Measurements from ENCODE around the gene DENND6B.
A peak's percentile ranks its signal among the peaks of the same experiment; 100 is the strongest.

DENND6B gene

DNA sequence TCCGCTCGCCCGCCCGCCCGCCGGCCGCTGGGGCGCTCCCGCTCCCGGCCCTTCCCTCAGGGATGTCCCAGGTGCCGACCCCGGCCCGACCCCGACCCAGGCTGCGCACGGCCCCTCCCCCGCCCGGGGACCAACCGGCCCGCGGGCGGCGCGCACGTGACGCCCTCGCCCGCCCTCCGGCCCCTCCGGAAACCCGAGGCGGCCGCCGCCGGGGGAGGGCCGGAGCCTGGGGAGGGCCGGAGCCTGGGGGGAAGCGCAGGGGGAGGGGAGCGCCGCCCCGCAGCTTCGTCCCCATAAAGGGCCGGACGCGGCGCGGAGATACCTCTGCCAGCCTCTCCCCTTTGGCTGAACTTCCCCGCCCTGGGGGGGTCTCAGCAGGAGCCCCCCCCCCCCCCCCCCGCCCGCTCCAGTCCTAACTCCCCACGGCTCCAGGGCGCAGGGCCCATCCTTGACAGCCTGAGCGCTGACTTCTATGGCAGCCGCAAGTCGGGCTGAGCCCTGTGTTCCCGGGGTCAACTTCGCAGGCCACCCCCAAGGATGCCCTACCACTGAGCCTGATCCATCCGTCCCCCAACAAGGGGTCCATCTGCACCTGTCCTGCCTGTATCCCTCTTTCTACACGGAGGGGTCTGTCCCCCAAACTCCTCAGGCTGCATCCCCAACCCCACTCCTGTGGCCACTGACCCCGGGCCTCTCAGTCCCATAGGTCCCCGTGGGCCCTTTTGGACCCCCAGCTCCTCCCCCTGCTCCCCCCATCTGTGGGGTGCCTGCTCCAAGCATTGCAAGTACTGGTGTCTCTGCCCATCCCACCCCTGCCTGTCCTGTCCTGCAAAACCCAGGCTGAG, 65.0 kb downstream of the DENND6B start, which contains the start of gene MAPK12:
MAPK12 (minus strand) TSS at position 69 of the 845 bp plus-strand sequence. CDS start 174 bp downstream, outside the sequence.
- peak in 1 of 2 donors; percentile 64 for DNase-seq (ENCODE audit: low read depth in 2 of 2)
- peak within 1 kb of the TSS; percentile 63 to 72 for H3K4me3 ChIP-seq (replicated peaks in 1 of 2; ENCODE audit: low read depth in 2 of 2, low read length in 2 of 2)
- TF ChIP-seq, protein P1, sequence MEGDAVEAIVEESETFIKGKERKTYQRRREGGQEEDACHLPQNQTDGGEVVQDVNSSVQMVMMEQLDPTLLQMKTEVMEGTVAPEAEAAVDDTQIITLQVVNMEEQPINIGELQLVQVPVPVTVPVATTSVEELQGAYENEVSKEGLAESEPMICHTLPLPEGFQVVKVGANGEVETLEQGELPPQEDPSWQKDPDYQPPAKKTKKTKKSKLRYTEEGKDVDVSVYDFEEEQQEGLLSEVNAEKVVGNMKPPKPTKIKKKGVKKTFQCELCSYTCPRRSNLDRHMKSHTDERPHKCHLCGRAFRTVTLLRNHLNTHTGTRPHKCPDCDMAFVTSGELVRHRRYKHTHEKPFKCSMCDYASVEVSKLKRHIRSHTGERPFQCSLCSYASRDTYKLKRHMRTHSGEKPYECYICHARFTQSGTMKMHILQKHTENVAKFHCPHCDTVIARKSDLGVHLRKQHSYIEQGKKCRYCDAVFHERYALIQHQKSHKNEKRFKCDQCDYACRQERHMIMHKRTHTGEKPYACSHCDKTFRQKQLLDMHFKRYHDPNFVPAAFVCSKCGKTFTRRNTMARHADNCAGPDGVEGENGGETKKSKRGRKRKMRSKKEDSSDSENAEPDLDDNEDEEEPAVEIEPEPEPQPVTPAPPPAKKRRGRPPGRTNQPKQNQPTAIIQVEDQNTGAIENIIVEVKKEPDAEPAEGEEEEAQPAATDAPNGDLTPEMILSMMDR (IDR thresholded peaks at IDR 0.05; ENCODE audit: low read depth, low read length) = no peak

DNA sequence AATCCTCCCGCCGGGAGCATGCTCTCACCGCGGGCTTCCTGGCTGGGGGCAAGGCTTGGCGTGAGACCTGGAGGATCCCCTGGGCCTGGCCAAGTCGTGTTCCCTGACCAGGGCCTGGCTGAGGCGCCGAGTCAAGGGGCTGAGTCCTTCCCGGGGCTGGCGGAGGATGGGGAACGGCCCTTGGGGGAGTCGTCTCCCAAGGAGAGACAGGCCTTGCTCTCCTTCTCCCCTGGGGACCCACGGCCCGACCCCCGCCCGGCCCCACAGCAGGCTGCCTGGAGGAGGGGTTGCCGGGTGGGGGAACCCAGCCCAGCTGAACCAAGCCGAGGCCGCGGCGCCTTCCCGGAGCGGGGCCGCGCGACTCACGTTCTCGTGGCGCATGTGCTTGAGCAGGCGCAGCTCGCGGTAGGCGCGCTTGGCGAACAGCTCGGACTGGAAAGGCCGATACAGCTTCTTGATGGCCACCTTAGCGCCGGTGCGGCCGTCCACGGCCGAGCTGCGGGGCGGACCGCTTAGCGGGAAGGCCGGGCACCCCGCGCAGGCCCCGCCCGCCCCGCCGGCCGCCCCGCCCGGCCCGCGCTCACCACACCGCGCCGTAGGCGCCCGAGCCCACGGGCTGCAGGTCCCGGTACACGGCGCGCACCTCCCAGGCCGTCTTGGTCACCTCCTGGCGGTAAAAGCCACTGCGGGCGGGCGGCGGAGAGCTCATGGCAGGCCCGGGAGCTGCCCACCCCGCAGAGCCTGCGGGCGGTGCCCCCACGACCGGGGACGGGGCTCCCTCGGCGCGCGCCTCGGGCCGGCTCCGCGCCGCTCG, 65.8 kb downstream of the DENND6B start:
- peak overlapping the region; percentile 63 to 72 for H3K4me3 ChIP-seq (replicated peaks in 1 of 2; ENCODE audit: low read depth in 2 of 2, low read length in 2 of 2)
- peak; percentile 69 to 71 for DNase-seq (ENCODE audit: low read depth in 2 of 2)
- TF ChIP-seq, protein P1 (IDR thresholded peaks at IDR 0.05; ENCODE audit: low read depth, low read length) = no peak

DNA sequence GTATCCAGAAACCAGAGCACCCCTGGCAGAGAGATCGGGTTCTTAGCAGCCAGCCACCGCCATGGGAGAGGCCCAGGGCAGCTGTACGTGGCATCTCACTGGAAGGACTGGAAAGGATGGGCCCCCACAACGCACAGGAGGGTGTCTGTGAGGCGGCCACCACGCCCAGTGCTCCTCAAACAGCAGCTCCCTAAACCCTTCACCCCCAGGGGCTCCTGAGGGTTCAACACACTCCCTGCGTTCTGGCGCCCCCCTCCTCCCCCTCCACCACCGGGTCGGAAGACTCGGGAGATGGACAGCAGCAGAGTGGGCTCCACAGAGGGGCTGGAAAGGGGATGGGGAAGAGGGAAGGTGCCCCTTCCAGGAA, 66.4 kb downstream of the DENND6B start:
- no peak for DNase-seq (ENCODE audit: low read depth in 2 of 2)
- TF ChIP-seq, protein P1 (IDR thresholded peaks at IDR 0.05; ENCODE audit: low read depth, low read length) = no peak
- peak overlapping the region; percentile 63 to 72 for H3K4me3 ChIP-seq (replicated peaks in 1 of 2; ENCODE audit: low read depth in 2 of 2, low read length in 2 of 2)

DNA sequence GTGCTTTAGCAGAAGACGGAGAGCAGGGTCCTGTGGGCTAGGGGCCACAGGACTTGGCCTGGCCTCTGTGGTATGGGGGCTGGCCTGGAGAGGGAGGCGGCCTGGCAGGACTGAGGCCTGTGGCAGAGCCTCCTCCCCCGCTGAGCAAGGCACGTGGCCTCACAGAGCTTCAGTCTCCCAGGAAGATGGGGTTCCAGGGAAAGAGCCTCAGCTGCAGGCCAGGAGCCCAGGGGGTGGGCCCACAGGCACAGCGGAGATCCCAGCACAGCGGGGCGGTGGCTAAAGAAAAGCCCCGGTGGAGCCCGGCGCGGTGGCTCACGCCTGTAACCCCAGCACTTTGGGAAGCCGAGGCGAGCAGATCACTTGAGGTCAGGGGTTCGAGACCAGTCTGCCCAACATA, 67.5 kb downstream of the DENND6B start:
- no peak overlapping the region for H3K4me3 ChIP-seq (replicated peaks in 1 of 2; ENCODE audit: low read depth in 2 of 2, low read length in 2 of 2)
- no peak for DNase-seq (ENCODE audit: low read depth in 2 of 2)
- TF ChIP-seq, protein P1 (IDR thresholded peaks at IDR 0.05; ENCODE audit: low read depth, low read length) = no peak

Data from cardiac fibroblast (primary cell).